HCT116 (cell line): Measurements from ENCODE around the gene MDP1. TPM values are rescaled to one million over a fixed set of nuclear protein-coding genes. Genes with fewer than 3 reads are reported as not detected.

Source experiments
- ATAC-seq: fragments of 200-7000 bp; cut with Tn5 transposase; 2 replicates; pipeline ENCODE4 v1.9.1; 2020; ENCODE audit warnings: mild to moderate bottlenecking, moderate library complexity
- BruUV-seq: library from RNA; stranded (reverse); fragments of 400-500 nt; replicated peaks from 2 replicates; lab custom pipeline; 2021; lab: Mats Ljungman, UMichigan
- CTCF ChIA-PET: fragments of 300-600 bp; sonication (Branson Sonifier 250); formaldehyde crosslinking; loops from one replicate; lab custom pipeline; 2021; ENCODE audit warnings: antibody characterized with exemption; lab: Charles Lee
- POLR2A ChIA-PET: fragments of 300-600, 350-600 bp; sonication (Branson Sonifier 250); formaldehyde crosslinking; loops from one replicate; lab custom pipeline; 2021; ENCODE audit warnings: antibody characterized with exemption; lab: Charles Lee
- RAD21 ChIA-PET, 2 experiments: fragments of 300-600 bp; sonication (Branson Sonifier 250); formaldehyde crosslinking; loops; one replicate each; lab custom pipeline; 2023; ENCODE audit warnings: low total read pairs in 2 of 2; ENCODE audit not compliant: uncharacterized antibody in 2 of 2, unreplicated experiment in 2 of 2, low non-redundant PET in 1 of 2; lab: Charles Lee
- DNase-seq: peaks from one replicate; pipeline ENCODE4 v3.0.0-alpha.2; 2010; ENCODE audit warnings: low read depth, low spot score
- H2AFZ ChIP-seq: fragments of 200-600 bp; shearing (Covaris generic), sonication (generic); 2 replicates; pipeline ENCODE4 v1.6.1; 2017; ENCODE audit warnings: low read depth, mixed run types, mixed read lengths, antibody characterized with exemption, low read length; ENCODE audit not compliant: poor library complexity, severe bottlenecking
- H3K27ac ChIP-seq: 2 replicates; pipeline ENCODE4 v1.5.1; 2012; ENCODE audit warnings: low read depth, low read length
- H3K27me3 ChIP-seq: fragments of 200-600 bp; sonication (generic); 2 replicates; pipeline ENCODE4 v1.6.1; 2016; ENCODE audit warnings: mixed run types, low read length, mixed read lengths; ENCODE audit not compliant: insufficient read depth
- H3K36me3 ChIP-seq, 2 experiments: fragments of 200-500 bp in 1 of 2; fragments of 200-600 bp in 1 of 2; sonication (Bioruptor generic) in 1 of 2; sonication (generic) in 1 of 2; 2 replicates each; pipeline versions ENCODE4 v1.5.1 to v1.6.1; 2014 to 2016; ENCODE audit warnings: low read length in 2 of 2, inconsistent platforms in 1 of 2, mixed read lengths in 1 of 2, mixed run types in 1 of 2; ENCODE audit not compliant: insufficient read depth in 2 of 2, control insufficient read depth in 1 of 2
- H3K4me1 ChIP-seq, 2 experiments: fragments of 200-600 bp in 1 of 2; sonication (generic) in 1 of 2; 2 replicates each; pipeline versions ENCODE4 v1.5.1 to v1.6.1; 2012 to 2017; ENCODE audit warnings: low read length in 2 of 2, inconsistent platforms in 1 of 2, mild to moderate bottlenecking in 1 of 2, mixed read lengths in 1 of 2, mixed run types in 1 of 2, moderate library complexity in 1 of 2; ENCODE audit not compliant: insufficient read depth in 2 of 2, control insufficient read depth in 1 of 2
- H3K4me2 ChIP-seq: fragments of 200-600 bp; sonication (generic); 2 replicates; pipeline ENCODE4 v1.6.1; 2017; ENCODE audit warnings: mixed run types, low read length, mixed read lengths
- H3K4me3 ChIP-seq, 2 experiments: fragments of 200-600 bp in 1 of 2; sonication (generic) in 1 of 2; replicated peaks in 1 of 2; 2 replicates each; pipeline ENCODE4 v1.5.1; 2011 to 2016; ENCODE audit warnings: low read length in 2 of 2, control low read depth in 1 of 2, low read depth in 1 of 2, mild to moderate bottlenecking in 1 of 2, mixed read lengths in 1 of 2, mixed run types in 1 of 2
- H3K79me2 ChIP-seq: fragments of 200-600 bp; sonication (generic); 2 replicates; pipeline ENCODE4 v1.6.1; 2017; ENCODE audit warnings: mild to moderate bottlenecking, mixed run types, low read length, moderate library complexity, mixed read lengths; ENCODE audit not compliant: insufficient read depth
- H3K9ac ChIP-seq: fragments of 200-600 bp; sonication (generic); 2 replicates; pipeline ENCODE4 v1.6.1; 2016; ENCODE audit warnings: low read length, mixed read lengths
- H3K9me2 ChIP-seq: fragments of 200-600 bp; sonication (generic), shearing (Covaris generic); 2 replicates; pipeline ENCODE4 v1.6.1; 2017; ENCODE audit warnings: mixed run types, mild to moderate bottlenecking, moderate library complexity; ENCODE audit not compliant: insufficient read depth
- H3K9me3 ChIP-seq, 2 experiments: fragments of 200-500 bp in 1 of 2; fragments of 200-600 bp in 1 of 2; sonication (Bioruptor generic) in 1 of 2; sonication (generic) in 1 of 2; 2 replicates each; pipeline ENCODE4 v1.6.1; 2014 to 2017; ENCODE audit warnings: low read length in 2 of 2, mixed read lengths in 2 of 2, inconsistent platforms in 1 of 2, low read depth in 1 of 2, mild to moderate bottlenecking in 1 of 2, mixed run types in 1 of 2, moderate library complexity in 1 of 2; ENCODE audit not compliant: control insufficient read depth in 1 of 2, insufficient read depth in 1 of 2
- H4K20me1 ChIP-seq: fragments of 200-600 bp; sonication (generic), shearing (Covaris generic); 2 replicates; pipeline ENCODE4 v1.6.1; 2017; ENCODE audit warnings: mixed run types, mild to moderate bottlenecking, moderate library complexity; ENCODE audit not compliant: insufficient read depth
- ATF3 ChIP-seq: IDR thresholded peaks from 2 replicates; pipeline ENCODE4 v1.6.1; 2012
- CBX3 ChIP-seq: IDR thresholded peaks from 2 replicates; pipeline ENCODE4 v1.6.1; 2012; ENCODE audit warnings: low read depth
- CEBPB ChIP-seq: IDR thresholded peaks from 2 replicates; pipeline ENCODE4 v1.6.1; 2012; ENCODE audit warnings: low read depth
- EGR1 ChIP-seq: IDR thresholded peaks from 2 replicates; pipeline ENCODE4 v1.6.1; 2012; ENCODE audit warnings: low read depth
- ELF1 ChIP-seq: IDR thresholded peaks from 2 replicates; pipeline ENCODE4 v1.6.1; 2012; ENCODE audit warnings: low read depth, borderline replicate concordance
- EZH2 ChIP-seq: fragments of 200-600 bp; sonication (generic); IDR thresholded peaks from 2 replicates; pipeline ENCODE4 v1.6.1; 2017; ENCODE audit warnings: antibody characterized with exemption, mixed run types
- FOSL1 ChIP-seq: IDR thresholded peaks from 2 replicates; pipeline ENCODE4 v1.6.1; 2012; ENCODE audit warnings: low read depth
- JUND ChIP-seq: IDR thresholded peaks from 2 replicates; pipeline ENCODE4 v1.6.1; 2012
- MAX ChIP-seq: IDR thresholded peaks from 2 replicates; pipeline ENCODE4 v1.6.1; 2012
- POLR2A ChIP-seq: IDR thresholded peaks from 2 replicates; pipeline ENCODE4 v1.7.0; 2011; ENCODE audit warnings: borderline replicate concordance; ENCODE audit not compliant: insufficient read depth, insufficient read length; ENCODE audit errors: extremely low read depth
- REST ChIP-seq: IDR thresholded peaks from 2 replicates; pipeline ENCODE4 v1.6.1; 2012; ENCODE audit warnings: low read depth
- SP1 ChIP-seq: IDR thresholded peaks from 2 replicates; pipeline ENCODE4 v1.6.1; 2012; ENCODE audit warnings: low read depth
- SRF ChIP-seq: IDR thresholded peaks from 2 replicates; pipeline ENCODE4 v1.6.1; 2012; ENCODE audit warnings: low read depth
- TCF7L2 ChIP-seq: IDR thresholded peaks from 2 replicates; pipeline ENCODE4 v1.7.0; 2011; ENCODE audit warnings: borderline replicate concordance, inconsistent platforms; ENCODE audit not compliant: insufficient read depth, insufficient read length; ENCODE audit errors: extremely low read depth
- YY1 ChIP-seq: IDR thresholded peaks from 2 replicates; pipeline ENCODE4 v1.6.1; 2011; ENCODE audit warnings: low read length, low read depth, moderate library complexity, mild to moderate bottlenecking; ENCODE audit not compliant: insufficient replicate concordance; ENCODE audit errors: extremely low read depth
- ZFX ChIP-seq: fragments of 450-650 bp; IDR thresholded peaks from 2 replicates; pipeline ENCODE4 v1.6.1; 2017
- ZNF274 ChIP-seq: fragments of 200-500 bp; sonication (Bioruptor generic); IDR thresholded peaks from 2 replicates; pipeline ENCODE4 v1.6.1; 2014; ENCODE audit warnings: mild to moderate bottlenecking, low read depth, low read length, inconsistent platforms
- intact Hi-C: fragments of 100-400 bp; cut with micrococcal nuclease; formaldehyde crosslinking; loops from 2 replicates; pipeline ENCODE4 v1.10.0; 2022
- total RNA-seq: library from RNA; stranded (reverse); gene quantifications from one replicate; pipeline ENCODE4 v1.2.1, GENCODE V29; 2021; ENCODE audit not compliant: unreplicated experiment

The MDP1 gene
- total RNA-seq, 1 experiment from 2014 or later: 15.9 TPM

- no peak for ATAC-seq
- peaks cover 7 to 20% of the 10 kb centered on the region in 2 experiments for H3K4me1 ChIP-seq
- no peaks in the 10 kb centered on the region for H3K79me2 ChIP-seq
- ChIA-PET RAD21 (no interaction called here), CTCF (interaction anchor here (1.0 kb wide), 2 partner anchors 32 to 50 kb away, joined by 3 read pairs; no protein-coding TSS in a partner anchor), POLR2A (interaction anchor here (0.8 kb wide), 1 partner anchor 24 kb away, joined by 5 read pairs; the partner anchor contains the start of gene RABGGTA)
- intact Hi-C loops: no loop called here
- no peak for DNase-seq
- no TSS peak for BruUV-seq
- no peaks in the 10 kb centered on the region for H3K9me3 ChIP-seq
- no peak overlapping the region for H3K9ac ChIP-seq
- no peaks in the 10 kb centered on the region for H3K9me2 ChIP-seq
- no peaks in the 10 kb centered on the region for H3K36me3 ChIP-seq
- H3K4me2 ChIP-seq: no peak overlapping the region
- H4K20me1 ChIP-seq: no peaks in the 10 kb centered on the region
- H3K27me3 ChIP-seq: no peaks in the 10 kb centered on the region
- H2AFZ ChIP-seq: no peak overlapping the region
- no peak overlapping the region for H3K27ac ChIP-seq
- TF ChIP-seq FOSL1 (no peak), MAX (no peak), EGR1 (no peak), TCF7L2 (no peak), ATF3 (no peak), CBX3 (no peak), YY1 (no peak), SRF (no peak), SP1 (no peak), ZNF274 (no peak)
- no peak overlapping the region for H3K4me3 ChIP-seq
Observed at GRCh38 chr14:24247422-24247821, 31.6 kb upstream of the MDP1 start.

- ATAC-seq (no peak), DNase-seq (no peak)
- H3K36me3 ChIP-seq: no peaks in the 10 kb centered on the region
- no peak overlapping the region for H3K4me3 ChIP-seq
- ChIA-PET POLR2A (interaction anchor here (0.8 kb wide), 1 partner anchor 24 kb away, joined by 5 read pairs; the partner anchor contains the start of gene RABGGTA), RAD21 (no interaction called here), CTCF (interaction anchor here (0.7 to 1.2 kb wide), 5 partner anchors 32 to 185 kb away, joined by 3 read pairs; no protein-coding TSS in a partner anchor)
- H3K79me2 ChIP-seq: no peaks in the 10 kb centered on the region; the same call in 1 of the 2 replicates
- H4K20me1 ChIP-seq: no peaks in the 10 kb centered on the region
- no peak overlapping the region for H3K4me2 ChIP-seq
- peaks cover 7 to 23% of the 10 kb centered on the region in 2 experiments for H3K4me1 ChIP-seq
- no peaks in the 10 kb centered on the region for H3K9me3 ChIP-seq
- no peak overlapping the region for H3K27ac ChIP-seq
- BruUV-seq: no TSS peak
- no peaks in the 10 kb centered on the region for H3K27me3 ChIP-seq
- no peak overlapping the region for H2AFZ ChIP-seq
- H3K9me2 ChIP-seq: no peaks in the 10 kb centered on the region
- intact Hi-C loops: no loop called here
- no peak overlapping the region for H3K9ac ChIP-seq
- no peak for TF ChIP-seq SRF
- TF ChIP-seq ZNF274: no peak
- TF ChIP-seq EZH2: no peak
- TF ChIP-seq ELF1: no peak
- no peak for TF ChIP-seq TCF7L2
- TF ChIP-seq SP1: no peak
- no peak for TF ChIP-seq POLR2A
- no peak for TF ChIP-seq REST
- no peak for TF ChIP-seq ZFX
- no peak for TF ChIP-seq EGR1
- TF ChIP-seq CEBPB: no peak
- TF ChIP-seq JUND: no peak
- TF ChIP-seq MAX: no peak
- TF ChIP-seq ATF3: no peak
Observed at GRCh38 chr14:24246765-24247212, 30.9 kb upstream of the MDP1 start.
